GM10248 (cell line): ENCODE results near the gene PLCB4.

Experiments
- CTCF ChIA-PET: fragments of 300-600 bp; sonication (Branson Sonifier 250); formaldehyde crosslinking; extraction: SDS; loops from one replicate; lab custom pipeline; 2021; ENCODE audit warnings: antibody characterized with exemption; lab: Yijun Ruan, JAX
- POLR2A ChIA-PET: fragments of 350-650 bp; sonication (Branson Sonifier 250); formaldehyde crosslinking; extraction: SDS; loops from one replicate; lab custom pipeline; 2020; ENCODE audit warnings: antibody characterized with exemption; lab: Yijun Ruan, JAX
- DNase-seq: peaks from one replicate; pipeline ENCODE4 v3.0.0; 2012; ENCODE audit errors: extremely low spot score
- CTCF ChIP-seq: IDR thresholded peaks from 2 replicates; pipeline ENCODE4 v1.5.1; 2012; ENCODE audit warnings: mild to moderate bottlenecking, low read depth; ENCODE audit errors: extremely low read depth, missing control alignments, control extremely low read depth

The PLCB4 gene

GRCh38 chr20:9322661-9323060 lies 253.8 kb downstream of the PLCB4 start:
- no peak for TF ChIP-seq CTCF
- ChIA-PET CTCF (no interaction called here), POLR2A (no interaction called here)
- DNase-seq, result no peak

- TF ChIP-seq CTCF, result no peak
- ChIA-PET CTCF (no interaction called here), POLR2A (no interaction called here)
- no peak for DNase-seq
These were observed 254.7 kb downstream of the PLCB4 start for GRCh38 chr20:9323622-9324021.

GRCh38 chr20:9329355-9330101 lies 260.6 kb downstream of the PLCB4 start:
- ChIA-PET CTCF (interaction anchor here (1.3 to 1.4 kb wide), 2 partner anchors 11 to 78 kb away, joined by 3 read pairs; no protein-coding TSS in a partner anchor), POLR2A (no interaction called here)
- no peak for TF ChIP-seq CTCF
- DNase-seq, result no peak

- TF ChIP-seq CTCF, result no peak
- POLR2A ChIA-PET, result no interaction called here
- CTCF ChIA-PET, result interaction anchor here (1.3 kb wide), 2 partner anchors 9 to 10 kb away, joined by 3 read pairs; no protein-coding TSS in a partner anchor
- no peak for DNase-seq
These were observed 261.3 kb downstream of the PLCB4 start for GRCh38 chr20:9330151-9330550.

- DNase-seq, result no peak
- ChIA-PET POLR2A (no interaction called here), CTCF (no interaction called here)
- TF ChIP-seq CTCF, result no peak
These were observed 263.0 kb downstream of the PLCB4 start for GRCh38 chr20:9331707-9332435.

GRCh38 chr20:9332791-9333479 lies 264.0 kb downstream of the PLCB4 start:
- CTCF ChIA-PET, result no interaction called here
- no peak for TF ChIP-seq CTCF
- DNase-seq, result no peak
- POLR2A ChIA-PET, result no interaction called here
